ENCODE results near the gene CENPV.

DNA sequence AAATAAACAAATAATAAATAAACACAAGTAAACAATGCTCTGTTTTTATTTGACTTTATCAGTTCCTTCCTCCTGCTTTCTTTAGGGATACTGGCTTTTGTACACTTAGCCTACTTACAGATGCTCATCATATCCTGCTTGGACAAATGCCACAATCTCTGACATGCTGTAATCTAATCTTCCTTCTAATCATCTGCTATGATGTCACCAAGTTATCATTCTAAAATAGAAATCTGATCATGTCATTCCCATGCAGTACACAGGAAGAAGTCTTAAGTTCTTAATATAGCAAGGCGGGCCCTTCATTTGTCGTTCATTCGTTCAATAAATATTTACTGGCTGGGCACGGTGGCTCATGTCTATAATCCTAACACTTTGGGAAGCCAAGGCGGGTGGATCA is 18.5 kb upstream of the CENPV start:
- TF ChIP-seq EZH2phosphoT487 (IDR thresholded peaks at IDR 0.05; ENCODE audit: insufficient read depth, low read depth) (no peak), EZH2 (IDR thresholded peaks at IDR 0.05; ENCODE audit: insufficient read depth, poor library complexity, severe bottlenecking) (no peak)
